ENCODE measurements around the gene SPINT1.

DNA sequence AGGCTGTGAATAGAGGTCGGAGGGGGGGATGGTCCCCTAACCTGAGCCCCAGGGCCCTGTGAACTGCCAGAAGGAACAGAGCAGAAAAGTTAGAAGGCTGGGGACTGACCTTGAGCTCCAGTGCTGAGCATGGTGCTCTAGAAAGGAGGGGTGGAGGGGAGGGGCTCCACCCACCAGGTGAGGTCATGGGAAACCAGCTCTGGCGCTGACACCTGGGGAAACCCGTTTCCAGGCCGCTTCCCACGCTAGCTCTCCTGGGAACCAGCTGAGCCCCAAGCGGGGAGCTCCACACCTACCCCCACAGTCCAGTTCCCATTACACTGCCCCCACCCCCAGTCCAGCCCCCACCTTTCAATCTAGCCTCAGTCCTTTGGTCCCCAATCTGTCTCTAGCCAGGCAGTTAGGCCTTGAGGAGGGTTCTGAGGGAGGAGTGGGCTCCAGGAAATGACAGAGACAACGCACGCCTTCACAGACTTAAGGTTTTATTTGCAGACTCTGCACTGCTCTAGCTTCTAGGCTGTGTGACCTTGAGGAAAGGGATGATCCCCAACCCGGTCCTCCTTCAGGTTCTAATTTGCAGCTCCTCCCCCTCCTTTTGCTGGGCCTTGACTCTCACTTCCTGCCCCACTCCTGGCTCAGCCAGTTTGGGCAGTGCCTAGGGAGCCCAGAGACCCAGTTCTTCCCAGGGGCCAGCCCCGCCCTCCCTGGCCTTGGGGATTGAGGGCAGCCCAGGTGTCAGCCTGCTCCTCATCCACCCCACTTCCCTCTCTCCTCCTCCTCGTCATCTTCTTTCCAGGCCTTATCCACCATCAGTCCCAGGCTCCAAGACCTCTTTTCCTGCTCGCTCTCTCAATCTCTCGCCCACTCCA, 28.1 kb downstream of the SPINT1 start:
- TF ChIP-seq, protein P1, sequence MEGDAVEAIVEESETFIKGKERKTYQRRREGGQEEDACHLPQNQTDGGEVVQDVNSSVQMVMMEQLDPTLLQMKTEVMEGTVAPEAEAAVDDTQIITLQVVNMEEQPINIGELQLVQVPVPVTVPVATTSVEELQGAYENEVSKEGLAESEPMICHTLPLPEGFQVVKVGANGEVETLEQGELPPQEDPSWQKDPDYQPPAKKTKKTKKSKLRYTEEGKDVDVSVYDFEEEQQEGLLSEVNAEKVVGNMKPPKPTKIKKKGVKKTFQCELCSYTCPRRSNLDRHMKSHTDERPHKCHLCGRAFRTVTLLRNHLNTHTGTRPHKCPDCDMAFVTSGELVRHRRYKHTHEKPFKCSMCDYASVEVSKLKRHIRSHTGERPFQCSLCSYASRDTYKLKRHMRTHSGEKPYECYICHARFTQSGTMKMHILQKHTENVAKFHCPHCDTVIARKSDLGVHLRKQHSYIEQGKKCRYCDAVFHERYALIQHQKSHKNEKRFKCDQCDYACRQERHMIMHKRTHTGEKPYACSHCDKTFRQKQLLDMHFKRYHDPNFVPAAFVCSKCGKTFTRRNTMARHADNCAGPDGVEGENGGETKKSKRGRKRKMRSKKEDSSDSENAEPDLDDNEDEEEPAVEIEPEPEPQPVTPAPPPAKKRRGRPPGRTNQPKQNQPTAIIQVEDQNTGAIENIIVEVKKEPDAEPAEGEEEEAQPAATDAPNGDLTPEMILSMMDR (conservative IDR thresholded peaks at IDR 0.05 in 1 of 2, IDR thresholded peaks at IDR 0.05 in 1 of 2; ENCODE audit: low read depth in 1 of 2, low read length in 2 of 2) = no peak
- no peak for TF ChIP-seq EZH2 (IDR thresholded peaks at IDR 0.05; ENCODE audit: low read length, missing control alignments)

Data from fibroblast of lung (primary cell).